HG03097 (cell line): ENCODE data around the gene TM4SF20.
"Not testable (repeated sequence)": the region's sequence is repeated elsewhere in the genome, so short reads cannot be mapped to it uniquely, and the experiment has no call there.

Experiments
- ATAC-seq: cut with Tn5 transposase; IDR thresholded peaks from one replicate; pipeline ENCODE4 v1.9.1; 2021; ENCODE audit not compliant: unreplicated experiment, low FRiP score

TM4SF20 gene

GRCh38 chr2:227370092-227370491 lies 9.0 kb downstream of the TM4SF20 start:
- no peak for ATAC-seq

DNA sequence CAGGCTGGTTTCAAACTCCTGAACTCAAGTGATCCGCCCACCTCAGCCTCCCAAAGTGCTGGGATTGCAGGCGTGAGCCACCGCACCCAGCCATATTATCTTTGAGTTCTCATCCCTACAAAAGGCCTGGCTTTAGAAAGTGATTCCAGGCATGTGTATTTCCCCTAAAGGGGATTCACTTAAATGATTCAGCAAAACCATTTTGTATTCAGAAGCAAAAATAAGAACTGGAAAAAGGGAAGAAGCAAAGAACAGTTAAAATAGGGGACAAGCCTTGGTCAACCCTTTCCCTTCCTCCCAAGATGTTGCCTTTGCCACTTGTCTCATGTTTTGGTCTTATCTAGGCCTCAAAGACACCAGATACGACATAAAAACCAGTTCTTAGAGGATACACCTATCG lies 10.5 kb downstream of the TM4SF20 start:
- no peak for ATAC-seq

- ATAC-seq: no peak
Measured at GRCh38 chr2:227367427-227367795, 11.7 kb downstream of the TM4SF20 start.

GRCh38 chr2:227366769-227367426 lies 12.2 kb downstream of the TM4SF20 start:
- ATAC-seq: no peak

GRCh38 chr2:227365833-227366232 lies 13.3 kb downstream of the TM4SF20 start:
- no peak for ATAC-seq

GRCh38 chr2:227364585-227365263 lies 14.4 kb downstream of the TM4SF20 start:
- ATAC-seq: not testable (repeated sequence)

GRCh38 chr2:227363756-227364155 lies 15.3 kb downstream of the TM4SF20 start:
- ATAC-seq: no peak

GRCh38 chr2:227360351-227360750 lies 18.8 kb downstream of the TM4SF20 start:
- ATAC-seq: no peak

GRCh38 chr2:227351639-227352038 lies 27.5 kb downstream of the TM4SF20 start:
- ATAC-seq: peak; percentile 64

GRCh38 chr2:227349989-227350612 lies 29.0 kb downstream of the TM4SF20 start:
- no peak for ATAC-seq

DNA sequence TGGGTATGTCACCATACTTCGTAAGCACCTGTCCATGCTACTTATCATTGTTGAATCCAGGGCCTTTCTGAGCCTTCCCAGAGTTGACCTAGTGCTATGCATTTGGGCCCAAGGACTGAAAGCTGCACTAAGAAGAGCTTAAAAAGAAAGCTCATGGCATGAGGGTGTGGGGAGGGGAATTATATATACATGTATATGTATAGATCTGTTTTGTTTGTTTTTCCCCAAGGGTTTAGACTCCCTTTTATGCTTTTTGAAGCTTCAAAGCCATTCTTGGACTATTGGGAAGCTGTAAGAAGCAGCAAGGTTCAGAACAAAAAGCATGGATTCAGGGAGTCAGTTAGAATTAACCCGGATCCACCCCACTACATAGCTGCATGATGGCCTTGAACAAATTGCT lies 30.8 kb downstream of the TM4SF20 start:
- ATAC-seq: no peak

DNA sequence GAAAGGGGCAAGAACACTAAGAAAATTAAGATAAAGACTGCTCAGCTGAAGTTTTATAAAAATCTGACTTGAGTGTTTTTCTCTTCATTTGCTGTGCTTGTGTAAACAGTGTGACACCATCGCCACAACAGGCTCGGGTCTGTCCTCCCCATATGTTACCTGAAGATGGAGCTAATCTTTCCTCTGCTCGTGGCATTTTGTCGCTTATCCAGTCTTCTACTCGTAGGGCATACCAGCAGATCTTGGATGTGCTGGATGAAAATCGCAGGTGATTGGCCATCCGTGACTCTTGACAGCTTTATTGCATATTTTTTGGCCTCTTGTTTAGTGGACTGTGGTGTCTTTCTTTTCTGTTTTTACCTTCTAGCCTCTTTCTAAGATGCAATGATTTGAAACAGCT lies 32.0 kb downstream of the TM4SF20 start:
- ATAC-seq: no peak

GRCh38 chr2:227344231-227344630 lies 34.9 kb downstream of the TM4SF20 start:
- ATAC-seq: no peak

GRCh38 chr2:227341553-227341952 lies 37.6 kb downstream of the TM4SF20 start:
- no peak for ATAC-seq

DNA sequence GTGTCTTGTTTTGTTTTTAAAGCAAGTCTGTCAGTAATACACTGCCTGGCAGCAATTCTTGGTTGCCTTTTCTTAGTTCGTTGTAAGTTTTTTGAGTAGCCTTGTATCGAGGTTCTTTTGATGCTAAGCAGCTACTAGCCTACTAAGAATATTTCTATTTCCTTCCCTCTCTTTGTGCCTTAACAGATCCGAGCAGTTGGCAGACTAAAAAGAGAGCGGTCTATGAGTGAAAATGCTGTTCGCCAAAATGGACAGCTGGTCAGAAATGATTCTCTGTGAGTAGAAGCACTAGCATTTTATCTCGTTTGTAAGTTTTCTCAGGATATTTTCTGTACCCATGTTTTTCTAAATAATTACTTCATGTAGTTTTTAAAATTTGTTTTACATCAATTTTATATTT lies 39.0 kb downstream of the TM4SF20 start:
- no peak for ATAC-seq

- no peak for ATAC-seq
Measured at GRCh38 chr2:227339098-227339599, 40.0 kb downstream of the TM4SF20 start.

- ATAC-seq: no peak
Measured at GRCh38 chr2:227337442-227337841, 41.7 kb downstream of the TM4SF20 start.

GRCh38 chr2:227335713-227336112 lies 43.4 kb downstream of the TM4SF20 start:
- ATAC-seq: no peak

DNA sequence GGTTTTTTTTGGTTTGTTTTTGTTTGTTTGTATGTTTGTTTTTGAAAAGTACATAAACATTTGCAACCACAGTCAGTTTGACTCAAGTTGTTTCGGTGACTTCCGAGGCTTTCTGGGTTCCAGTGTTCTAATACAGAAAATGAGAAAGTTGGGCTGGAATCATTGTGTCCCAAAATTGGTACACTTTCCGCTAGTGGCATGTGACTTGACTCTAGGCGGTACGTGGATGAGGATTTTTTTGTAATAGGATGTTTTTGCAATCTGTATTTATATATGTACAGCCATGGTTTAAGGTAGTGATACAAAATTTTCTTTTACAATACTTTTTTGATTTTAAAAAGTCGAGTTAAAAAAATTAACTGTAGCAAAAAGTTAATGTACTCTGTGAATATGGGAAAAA lies 52.3 kb downstream of the TM4SF20 start:
- no peak for ATAC-seq

DNA sequence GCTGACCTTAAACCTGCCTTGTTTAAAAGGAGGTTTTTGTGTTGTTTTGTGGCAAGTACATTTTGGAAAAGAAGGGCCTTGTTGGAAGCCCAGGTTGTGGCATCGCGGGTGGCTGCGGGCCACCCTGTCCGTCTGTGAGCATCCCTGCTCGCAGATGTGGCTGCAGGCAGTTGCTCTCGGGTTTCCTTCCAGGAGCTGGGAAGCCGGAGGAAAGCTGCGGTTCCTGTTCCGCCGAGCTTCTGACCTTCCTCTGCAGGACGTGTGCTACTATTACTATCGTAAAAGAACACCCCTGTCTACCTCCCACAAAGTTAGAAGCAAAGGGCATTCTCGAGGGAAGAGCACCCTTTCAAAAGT lies 53.3 kb downstream of the TM4SF20 start:
- peak; percentile 6 for ATAC-seq

- ATAC-seq: peak; percentile 99
Measured at GRCh38 chr2:227324995-227325838, 53.9 kb downstream of the TM4SF20 start, which contains the start of gene MFF. MFF (plus strand) TSS chr2:227325251; CDS start chr2:227330666, 5,415 bp downstream.
